Measurements from ENCODE around the gene GBF1.

GRCh38 chr10:102243309-102243708 is 2.0 kb upstream of the GBF1 start:
- TF ChIP-seq GATA2 (IDR thresholded peaks at IDR 0.05; ENCODE audit: low read depth, low read length) (no peak), GATA3 (IDR thresholded peaks at IDR 0.05; ENCODE audit: low read depth, low read length) (no peak)

Data from SH-SY5Y (cell line).